ENCODE results near the gene GABRR2. TPM values are rescaled to one million over a fixed set of nuclear protein-coding genes. Genes with fewer than 3 reads are reported as not detected.

Gene GABRR2
- total RNA-seq, 1 donor, result not detected

DNA sequence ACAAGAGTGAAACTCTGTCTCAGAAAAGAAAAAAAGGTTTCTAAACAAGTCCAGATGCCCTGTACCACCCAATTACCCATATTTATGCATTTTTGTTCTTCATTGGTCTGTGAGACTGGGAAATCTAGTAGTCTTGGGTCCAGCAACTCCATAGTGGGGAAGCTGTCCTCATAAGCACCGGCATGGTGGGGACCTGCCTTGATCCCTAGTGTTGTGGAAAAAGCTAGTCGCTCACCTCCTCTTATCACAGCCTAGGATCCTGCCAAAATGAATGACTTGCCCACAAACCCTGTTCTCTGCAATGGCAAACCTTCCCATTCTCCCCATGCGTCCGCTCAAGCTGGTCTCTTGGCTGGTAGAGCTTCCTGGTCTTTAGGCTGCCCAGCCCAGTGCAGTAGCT lies 59.7 kb downstream of the GABRR2 start:
- no peak overlapping the region for H3K4me2 ChIP-seq (ENCODE audit: insufficient read depth, low read length)
- TF ChIP-seq, protein P1, sequence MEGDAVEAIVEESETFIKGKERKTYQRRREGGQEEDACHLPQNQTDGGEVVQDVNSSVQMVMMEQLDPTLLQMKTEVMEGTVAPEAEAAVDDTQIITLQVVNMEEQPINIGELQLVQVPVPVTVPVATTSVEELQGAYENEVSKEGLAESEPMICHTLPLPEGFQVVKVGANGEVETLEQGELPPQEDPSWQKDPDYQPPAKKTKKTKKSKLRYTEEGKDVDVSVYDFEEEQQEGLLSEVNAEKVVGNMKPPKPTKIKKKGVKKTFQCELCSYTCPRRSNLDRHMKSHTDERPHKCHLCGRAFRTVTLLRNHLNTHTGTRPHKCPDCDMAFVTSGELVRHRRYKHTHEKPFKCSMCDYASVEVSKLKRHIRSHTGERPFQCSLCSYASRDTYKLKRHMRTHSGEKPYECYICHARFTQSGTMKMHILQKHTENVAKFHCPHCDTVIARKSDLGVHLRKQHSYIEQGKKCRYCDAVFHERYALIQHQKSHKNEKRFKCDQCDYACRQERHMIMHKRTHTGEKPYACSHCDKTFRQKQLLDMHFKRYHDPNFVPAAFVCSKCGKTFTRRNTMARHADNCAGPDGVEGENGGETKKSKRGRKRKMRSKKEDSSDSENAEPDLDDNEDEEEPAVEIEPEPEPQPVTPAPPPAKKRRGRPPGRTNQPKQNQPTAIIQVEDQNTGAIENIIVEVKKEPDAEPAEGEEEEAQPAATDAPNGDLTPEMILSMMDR (IDR thresholded peaks at IDR 0.05; ENCODE audit: extremely low read depth, low read depth, low read length), result no peak
- no peak overlapping the region for H2AFZ ChIP-seq (ENCODE audit: low read length)
- H3K4me1 ChIP-seq (ENCODE audit: insufficient read depth, low read length), result no peaks in the 10 kb centered on the region
- H3K27me3 ChIP-seq (ENCODE audit: insufficient read depth, low read length), result no peaks in the 10 kb centered on the region
- no peak overlapping the region for H3K4me3 ChIP-seq (ENCODE audit: insufficient read depth, low read length)
- H3K79me2 ChIP-seq (ENCODE audit: insufficient read depth, low read length), result no peaks in the 10 kb centered on the region
- H3K27ac ChIP-seq (ENCODE audit: low read depth, low read length), result no peak overlapping the region
- no peaks in the 10 kb centered on the region for H4K20me1 ChIP-seq (ENCODE audit: insufficient read depth, low read length)
- no peaks in the 10 kb centered on the region for H3K36me3 ChIP-seq (ENCODE audit: insufficient read depth, low read length)
- no peak for DNase-seq (ENCODE audit: insufficient read length, low spot score, missing footprints)
- H3K9me3 ChIP-seq (ENCODE audit: low read depth, low read length), result no peaks in the 10 kb centered on the region

DNA sequence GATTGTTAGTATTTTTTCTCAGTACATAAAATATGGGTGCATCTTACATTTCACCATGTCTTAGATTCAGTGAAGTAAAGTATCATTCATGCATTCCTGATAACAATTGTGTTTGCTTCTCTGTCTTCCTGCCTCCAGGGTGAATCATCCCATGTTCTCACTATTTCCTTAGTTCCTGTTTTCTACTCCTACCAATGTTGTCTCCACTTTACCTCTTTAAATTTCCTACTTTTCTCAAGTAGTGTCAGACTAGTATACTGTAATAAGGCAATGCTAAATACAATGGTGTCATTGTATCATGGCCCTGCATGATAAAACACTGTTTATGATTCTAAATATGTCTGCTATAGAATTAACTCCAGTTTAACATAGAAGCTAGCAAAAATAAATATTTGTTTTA lies 60.5 kb downstream of the GABRR2 start:
- Histone ChIP-seq H3K36me3 (ENCODE audit: insufficient read depth, low read length) (no peaks in the 10 kb centered on the region), H3K4me2 (ENCODE audit: insufficient read depth, low read length) (no peak overlapping the region), H3K79me2 (ENCODE audit: insufficient read depth, low read length) (no peaks in the 10 kb centered on the region), H3K4me1 (ENCODE audit: insufficient read depth, low read length) (no peaks in the 10 kb centered on the region), H3K4me3 (ENCODE audit: insufficient read depth, low read length) (no peak overlapping the region), H3K27ac (ENCODE audit: low read depth, low read length) (no peak overlapping the region), H2AFZ (ENCODE audit: low read length) (no peak overlapping the region), H3K27me3 (ENCODE audit: insufficient read depth, low read length) (no peaks in the 10 kb centered on the region), H4K20me1 (ENCODE audit: insufficient read depth, low read length) (no peaks in the 10 kb centered on the region), H3K9me3 (ENCODE audit: low read depth, low read length) (no peaks in the 10 kb centered on the region)
- no peak for DNase-seq (ENCODE audit: insufficient read length, low spot score, missing footprints)
- TF ChIP-seq, protein P1 (IDR thresholded peaks at IDR 0.05; ENCODE audit: extremely low read depth, low read depth, low read length), result no peak

DNA sequence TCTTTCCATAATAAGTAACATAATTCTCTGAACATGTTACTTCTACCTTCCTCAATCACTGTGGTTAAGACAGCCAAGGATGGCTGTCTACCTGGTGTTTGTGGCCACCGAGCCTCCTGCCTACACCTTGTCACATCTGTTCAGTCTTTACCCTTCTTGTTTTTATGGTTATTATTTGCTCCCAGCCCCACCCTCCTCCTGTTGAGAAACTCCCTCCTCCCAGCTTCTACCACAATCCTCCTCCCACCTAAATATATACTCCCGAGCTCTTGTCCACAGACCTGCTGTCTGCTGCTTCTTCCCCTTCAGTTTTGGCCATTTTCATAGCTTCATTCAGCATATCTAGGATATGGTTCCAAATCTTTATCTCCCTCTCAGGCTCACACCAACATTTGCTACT lies 62.2 kb downstream of the GABRR2 start:
- no peak overlapping the region for H3K4me3 ChIP-seq (ENCODE audit: insufficient read depth, low read length)
- no peaks in the 10 kb centered on the region for H3K36me3 ChIP-seq (ENCODE audit: insufficient read depth, low read length)
- no peaks in the 10 kb centered on the region for H3K9me3 ChIP-seq (ENCODE audit: low read depth, low read length)
- H3K27ac ChIP-seq (ENCODE audit: low read depth, low read length), result no peak overlapping the region
- TF ChIP-seq, protein P1 (IDR thresholded peaks at IDR 0.05; ENCODE audit: extremely low read depth, low read depth, low read length), result no peak
- H3K79me2 ChIP-seq (ENCODE audit: insufficient read depth, low read length), result no peaks in the 10 kb centered on the region
- no peaks in the 10 kb centered on the region for H3K4me1 ChIP-seq (ENCODE audit: insufficient read depth, low read length)
- no peak overlapping the region for H3K4me2 ChIP-seq (ENCODE audit: insufficient read depth, low read length)
- DNase-seq (ENCODE audit: insufficient read length, low spot score, missing footprints), result no peak
- H2AFZ ChIP-seq (ENCODE audit: low read length), result no peak overlapping the region
- H4K20me1 ChIP-seq (ENCODE audit: insufficient read depth, low read length), result no peaks in the 10 kb centered on the region
- H3K27me3 ChIP-seq (ENCODE audit: insufficient read depth, low read length), result no peaks in the 10 kb centered on the region

DNA sequence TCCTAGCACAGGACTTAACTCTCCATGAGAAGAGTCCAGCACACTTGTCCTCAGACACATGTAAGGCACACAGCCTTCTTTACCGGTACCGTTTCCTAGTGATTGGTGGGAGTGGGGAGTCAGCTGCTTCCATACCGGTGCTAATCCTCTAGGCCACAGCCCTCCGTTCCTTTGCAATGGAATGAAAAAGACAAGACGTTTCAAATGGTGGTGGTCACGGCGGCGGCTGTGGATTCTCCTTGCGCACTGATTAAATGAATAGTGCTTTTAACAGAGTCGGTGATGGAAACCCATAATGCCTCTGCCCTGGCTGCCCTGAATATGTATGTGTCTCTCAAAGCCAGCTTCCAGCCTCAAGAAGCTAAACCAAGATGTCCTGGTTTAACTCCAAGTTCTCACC lies 63.1 kb downstream of the GABRR2 start:
- DNase-seq (ENCODE audit: insufficient read length, low spot score, missing footprints), result no peak
- Histone ChIP-seq H3K4me2 (ENCODE audit: insufficient read depth, low read length) (no peak overlapping the region), H2AFZ (ENCODE audit: low read length) (no peak overlapping the region), H3K27me3 (ENCODE audit: insufficient read depth, low read length) (no peaks in the 10 kb centered on the region), H4K20me1 (ENCODE audit: insufficient read depth, low read length) (no peaks in the 10 kb centered on the region), H3K79me2 (ENCODE audit: insufficient read depth, low read length) (no peaks in the 10 kb centered on the region), H3K27ac (ENCODE audit: low read depth, low read length) (no peak overlapping the region), H3K4me1 (ENCODE audit: insufficient read depth, low read length) (no peaks in the 10 kb centered on the region), H3K36me3 (ENCODE audit: insufficient read depth, low read length) (no peaks in the 10 kb centered on the region), H3K9me3 (ENCODE audit: low read depth, low read length) (no peaks in the 10 kb centered on the region), H3K4me3 (ENCODE audit: insufficient read depth, low read length) (no peak overlapping the region)
- TF ChIP-seq, protein P1 (IDR thresholded peaks at IDR 0.05; ENCODE audit: extremely low read depth, low read depth, low read length), result no peak
